Raji (cell line): ENCODE measurements around the gene TMEM178B.

Source experiments
- POLR2A ChIP-seq: IDR thresholded peaks from 2 replicates; pipeline ENCODE4 v1.6.1; 2011; ENCODE audit warnings: low read depth, low read length, control low read depth; ENCODE audit not compliant: insufficient read depth

The TMEM178B gene

DNA sequence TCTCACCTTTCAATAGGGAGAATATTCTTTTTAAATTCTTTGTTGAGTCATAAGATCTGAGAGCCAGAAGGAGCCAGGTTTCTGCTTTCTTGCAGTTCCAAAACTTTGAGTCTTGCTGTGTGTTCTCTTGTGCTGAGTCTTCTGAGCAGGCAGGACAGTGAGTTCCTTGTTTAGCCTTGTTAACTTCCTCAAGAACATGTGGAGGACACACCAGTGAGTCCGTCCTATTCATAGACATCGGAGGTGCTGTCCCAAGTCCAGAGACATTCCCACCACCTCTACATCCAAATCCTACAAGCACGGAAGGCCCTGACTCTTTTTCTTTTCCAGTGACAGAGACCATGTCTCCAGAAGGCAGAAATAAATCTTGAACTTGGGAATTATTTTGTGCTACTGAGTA lies 342.1 kb downstream of the TMEM178B start:
- TF ChIP-seq POLR2A = no peak

- TF ChIP-seq POLR2A = no peak
Measured at GRCh38 chr7:141416650-141417270, 342.9 kb downstream of the TMEM178B start.

DNA sequence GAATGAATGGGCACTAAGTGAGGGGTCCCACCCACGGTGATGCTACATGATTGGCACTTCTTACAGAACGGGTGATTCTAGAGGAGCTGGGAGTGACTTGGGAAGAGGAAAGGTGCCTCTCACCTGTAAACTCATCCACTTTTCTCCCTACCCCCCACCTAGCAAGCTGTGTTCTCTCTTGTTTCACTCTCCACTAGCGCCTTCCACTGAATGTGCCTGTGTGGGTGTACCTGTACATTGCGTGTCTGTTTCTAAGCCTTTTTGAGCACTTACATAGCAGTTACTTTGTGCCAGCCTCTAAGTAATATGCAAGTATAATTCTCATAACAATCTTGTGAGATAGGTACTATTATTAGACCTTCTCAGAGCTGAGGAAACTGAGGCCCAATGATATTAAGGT lies 343.6 kb downstream of the TMEM178B start:
- TF ChIP-seq POLR2A = no peak

- TF ChIP-seq POLR2A = no peak
Measured at GRCh38 chr7:141418066-141418465, 344.2 kb downstream of the TMEM178B start.

GRCh38 chr7:141421306-141421705 lies 347.4 kb downstream of the TMEM178B start:
- no peak for TF ChIP-seq POLR2A

- no peak for TF ChIP-seq POLR2A
Measured at GRCh38 chr7:141427134-141427533, 353.3 kb downstream of the TMEM178B start.

DNA sequence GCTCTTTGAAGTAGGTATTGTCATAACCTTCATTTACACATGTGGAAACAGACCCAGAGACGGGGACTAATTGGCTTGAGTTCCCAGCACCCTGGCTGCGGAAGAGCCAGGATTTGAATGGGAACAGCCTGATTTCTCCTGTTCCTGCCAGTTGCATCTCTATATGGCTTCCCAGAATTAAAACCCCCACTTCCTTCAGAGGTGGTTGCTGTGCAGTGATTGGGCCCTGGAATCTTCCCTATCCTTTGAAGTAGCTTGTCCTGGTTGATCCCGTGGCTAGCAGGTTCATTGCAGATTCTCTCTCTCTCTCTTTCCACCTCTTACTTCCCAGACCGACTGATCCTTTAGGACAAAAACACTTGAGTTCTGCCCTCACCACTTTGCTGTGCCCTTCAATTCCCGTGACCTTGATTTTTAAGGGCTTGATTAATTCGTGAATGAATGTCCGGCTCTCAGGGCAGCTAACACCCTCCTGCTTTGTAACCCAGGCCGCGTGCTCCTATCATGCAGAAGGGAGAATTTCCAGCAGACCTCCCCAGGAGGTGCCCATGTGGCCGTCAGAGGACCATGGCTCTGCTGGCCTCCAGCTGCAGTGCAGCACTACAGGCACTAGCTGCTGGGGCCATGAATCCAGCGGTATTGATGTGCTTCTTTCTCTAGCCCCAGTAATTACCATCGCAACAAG lies 356.7 kb downstream of the TMEM178B start:
- no peak for TF ChIP-seq POLR2A

GRCh38 chr7:141431140-141431479 lies 357.2 kb downstream of the TMEM178B start:
- no peak for TF ChIP-seq POLR2A

- no peak for TF ChIP-seq POLR2A
Measured at GRCh38 chr7:141431711-141432110, 357.8 kb downstream of the TMEM178B start.

DNA sequence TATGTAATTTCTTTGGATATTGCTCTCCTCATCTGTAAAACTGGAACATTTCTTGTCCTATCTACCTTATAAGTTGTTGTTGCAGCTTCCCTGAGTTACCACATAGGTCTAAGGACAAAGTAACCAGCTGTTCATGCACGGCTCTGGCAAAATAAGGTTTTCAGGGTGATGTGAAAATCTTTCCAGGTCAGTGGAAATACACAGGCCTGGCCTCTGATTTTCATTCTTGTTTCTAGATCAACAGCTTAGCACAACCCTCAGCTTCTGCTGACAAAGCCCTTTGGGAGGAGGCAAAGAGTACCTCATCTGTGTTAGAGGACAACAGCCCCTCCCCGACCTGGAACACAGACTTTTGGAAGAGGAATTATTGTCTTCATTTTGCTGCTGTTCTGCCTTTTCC lies 359.8 kb downstream of the TMEM178B start:
- TF ChIP-seq POLR2A = no peak

- no peak for TF ChIP-seq POLR2A
Measured at GRCh38 chr7:141436139-141436538, 362.3 kb downstream of the TMEM178B start.

DNA sequence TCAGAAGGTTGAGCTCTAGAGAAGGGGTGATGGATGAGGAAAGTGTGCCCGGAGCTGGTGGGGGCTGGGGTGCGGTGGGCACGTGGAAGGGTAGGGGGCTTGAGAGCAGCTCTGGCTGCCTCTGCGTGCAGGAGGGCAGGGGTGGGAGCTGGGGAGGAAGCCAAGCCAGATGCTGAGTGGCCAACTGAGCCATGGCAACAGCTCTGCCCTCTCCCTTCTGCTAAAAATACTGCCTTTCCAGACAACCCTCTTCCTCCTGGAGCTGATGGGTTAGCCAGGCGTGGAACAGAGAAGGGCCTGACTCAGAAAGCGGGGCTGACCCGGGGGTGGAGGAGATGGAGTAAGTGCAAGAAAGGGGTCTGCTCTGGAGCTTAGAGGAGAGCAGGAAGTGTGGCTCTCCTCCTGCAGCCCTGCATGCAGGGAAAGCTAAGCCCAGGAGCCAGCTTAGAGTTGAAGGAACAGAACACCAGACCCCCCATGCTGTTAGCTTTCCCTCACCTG lies 362.8 kb downstream of the TMEM178B start:
- TF ChIP-seq POLR2A = no peak

GRCh38 chr7:141439164-141439563 lies 365.3 kb downstream of the TMEM178B start:
- TF ChIP-seq POLR2A = no peak

GRCh38 chr7:141439776-141440175 lies 365.9 kb downstream of the TMEM178B start:
- TF ChIP-seq POLR2A = no peak

- TF ChIP-seq POLR2A = no peak
Measured at GRCh38 chr7:141441837-141442627, 368.2 kb downstream of the TMEM178B start.

DNA sequence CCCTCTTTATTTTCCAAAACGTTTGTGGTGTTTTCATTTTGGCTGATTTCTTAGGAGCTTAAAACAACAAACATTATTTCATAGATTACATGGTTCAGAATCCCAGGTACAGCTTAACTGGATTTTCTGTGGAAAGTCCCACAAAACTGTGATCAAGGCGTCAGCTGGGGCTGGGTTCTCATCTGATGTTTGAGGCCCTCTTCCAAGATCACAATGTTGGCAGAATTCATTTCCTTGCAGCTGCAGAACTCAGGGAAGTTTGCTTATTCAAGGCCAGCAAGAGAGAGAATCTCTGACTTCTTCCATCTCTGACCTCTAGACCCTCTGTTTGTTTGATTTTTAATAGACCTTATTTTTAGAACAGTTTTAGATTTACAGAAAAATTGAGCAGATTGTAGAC lies 368.9 kb downstream of the TMEM178B start:
- TF ChIP-seq POLR2A = no peak
